GM19351 (cell line): ENCODE measurements around the gene MYO7A.

Experiments used
- ATAC-seq: cut with Tn5 transposase; IDR thresholded peaks from one replicate; pipeline ENCODE4 v1.9.1; 2021; ENCODE audit warnings: mild to moderate bottlenecking, moderate library complexity; ENCODE audit not compliant: unreplicated experiment

MYO7A gene

GRCh38 chr11:77126156-77126775 lies 1.8 kb upstream of the MYO7A start:
- no peak for ATAC-seq

GRCh38 chr11:77126861-77127234 lies 1.2 kb upstream of the MYO7A start:
- no peak for ATAC-seq

GRCh38 chr11:77127235-77127911 lies 673 bp upstream of the MYO7A start:
- ATAC-seq = peak; percentile 66

GRCh38 chr11:77129069-77129841 lies 1.2 kb downstream of the MYO7A start:
- no peak for ATAC-seq

- ATAC-seq = no peak
These were observed 2.1 kb downstream of the MYO7A start for GRCh38 chr11:77129842-77130756.

GRCh38 chr11:77130763-77131513 lies 2.9 kb downstream of the MYO7A start:
- ATAC-seq = no peak

- ATAC-seq = no peak
These were observed 3.5 kb downstream of the MYO7A start for GRCh38 chr11:77131560-77131959.

GRCh38 chr11:77135069-77135468 lies 7.0 kb downstream of the MYO7A start:
- ATAC-seq = no peak

GRCh38 chr11:77136074-77136473 lies 8.0 kb downstream of the MYO7A start:
- ATAC-seq = no peak

- ATAC-seq = no peak
These were observed 8.9 kb downstream of the MYO7A start for GRCh38 chr11:77136784-77137420.

GRCh38 chr11:77137421-77137820 lies 9.4 kb downstream of the MYO7A start:
- no peak for ATAC-seq

GRCh38 chr11:77138106-77138649 lies 10.1 kb downstream of the MYO7A start:
- no peak for ATAC-seq

GRCh38 chr11:77139201-77139600 lies 11.2 kb downstream of the MYO7A start:
- ATAC-seq = no peak

GRCh38 chr11:77140231-77140851 lies 12.3 kb downstream of the MYO7A start:
- ATAC-seq = no peak

GRCh38 chr11:77141034-77141433 lies 13.0 kb downstream of the MYO7A start:
- ATAC-seq = no peak

- ATAC-seq = no peak
These were observed 13.4 kb downstream of the MYO7A start for GRCh38 chr11:77141475-77141874.

- no peak for ATAC-seq
These were observed 14.3 kb downstream of the MYO7A start for GRCh38 chr11:77142091-77142975.

- no peak for ATAC-seq
These were observed 15.5 kb downstream of the MYO7A start for GRCh38 chr11:77143405-77144020.
